ENCODE measurements around the gene SLC22A15. TPM values are rescaled to one million over a fixed set of nuclear protein-coding genes. Genes with fewer than 3 reads are reported as not detected.

Gene SLC22A15
- total RNA-seq, 2 donors from 2014 or later = 1.1 to 1.2 TPM

- Histone ChIP-seq H3K9ac (ENCODE audit: low read depth in 2 of 2, low read length in 2 of 2) (no peak overlapping the region), H3K4me3 (no peak overlapping the region), H3K36me3 (no peaks in the 10 kb centered on the region), H3K9me3 (no peaks in the 10 kb centered on the region), H3K27ac (no peak overlapping the region), H3K4me1 (no peaks in the 10 kb centered on the region), H3K27me3 (no peaks in the 10 kb centered on the region)
- intact Hi-C loops (cut with DNase I) = no loop called here
- no peak for TF ChIP-seq CTCF (IDR thresholded peaks at IDR 0.05)
- no peak for DNase-seq
Measured at GRCh38 chr1:116024626-116025025, 48.3 kb downstream of the SLC22A15 start.

- Histone ChIP-seq H3K4me1 (no peaks in the 10 kb centered on the region), H3K4me3 (no peak overlapping the region), H3K9ac (ENCODE audit: low read depth in 2 of 2, low read length in 2 of 2) (no peak overlapping the region), H3K27ac (no peak overlapping the region), H3K36me3 (no peaks in the 10 kb centered on the region), H3K9me3 (no peaks in the 10 kb centered on the region), H3K27me3 (no peaks in the 10 kb centered on the region)
- intact Hi-C loops (cut with DNase I) = no loop called here
- no peak for TF ChIP-seq CTCF (IDR thresholded peaks at IDR 0.05)
- DNase-seq = no peak
Measured at GRCh38 chr1:116026631-116027030, 50.3 kb downstream of the SLC22A15 start.

- intact Hi-C loops (cut with DNase I) = no loop called here
- no peaks in the 10 kb centered on the region for H3K27me3 ChIP-seq
- no peaks in the 10 kb centered on the region for H3K9me3 ChIP-seq
- H3K4me3 ChIP-seq = no peak overlapping the region
- H3K4me1 ChIP-seq = no peaks in the 10 kb centered on the region
- no peaks in the 10 kb centered on the region for H3K36me3 ChIP-seq
- H3K9ac ChIP-seq (ENCODE audit: low read depth in 2 of 2, low read length in 2 of 2) = no peak overlapping the region
- no peak for TF ChIP-seq CTCF (IDR thresholded peaks at IDR 0.05)
- no peak overlapping the region for H3K27ac ChIP-seq
- peak; percentile 34 for DNase-seq
Measured at GRCh38 chr1:116031302-116031835, 55.1 kb downstream of the SLC22A15 start.

GRCh38 chr1:116033322-116033721 lies 57.0 kb downstream of the SLC22A15 start:
- intact Hi-C loops (cut with DNase I) = no loop called here
- H3K36me3 ChIP-seq = no peaks in the 10 kb centered on the region
- H3K9ac ChIP-seq (ENCODE audit: low read depth in 2 of 2, low read length in 2 of 2) = no peak overlapping the region
- H3K4me1 ChIP-seq = no peaks in the 10 kb centered on the region
- no peak overlapping the region for H3K27ac ChIP-seq
- no peak for DNase-seq
- H3K27me3 ChIP-seq = no peaks in the 10 kb centered on the region
- TF ChIP-seq CTCF (IDR thresholded peaks at IDR 0.05) = no peak
- H3K4me3 ChIP-seq = no peak overlapping the region
- no peaks in the 10 kb centered on the region for H3K9me3 ChIP-seq

- intact Hi-C loops (cut with DNase I) = no loop called here
- no peak overlapping the region for H3K9ac ChIP-seq (ENCODE audit: low read depth in 2 of 2, low read length in 2 of 2)
- no peaks in the 10 kb centered on the region for H3K4me1 ChIP-seq
- no peaks in the 10 kb centered on the region for H3K27me3 ChIP-seq
- H3K4me3 ChIP-seq = no peak overlapping the region
- H3K36me3 ChIP-seq = no peaks in the 10 kb centered on the region
- no peaks in the 10 kb centered on the region for H3K9me3 ChIP-seq
- no peak for TF ChIP-seq CTCF (IDR thresholded peaks at IDR 0.05)
- no peak for DNase-seq
- H3K27ac ChIP-seq = no peak overlapping the region
Measured at GRCh38 chr1:116036255-116036654, 59.9 kb downstream of the SLC22A15 start.
